GM12801 (cell line): ENCODE data around the gene HEG1.

Source experiments
- TF ChIP-seq, protein P1 (sequence below): IDR thresholded peaks from one replicate; pipeline ENCODE4 v1.5.1; 2011; ENCODE audit warnings: control low read depth; ENCODE audit not compliant: insufficient read length; ENCODE audit errors: extremely low read depth

HEG1 gene

DNA sequence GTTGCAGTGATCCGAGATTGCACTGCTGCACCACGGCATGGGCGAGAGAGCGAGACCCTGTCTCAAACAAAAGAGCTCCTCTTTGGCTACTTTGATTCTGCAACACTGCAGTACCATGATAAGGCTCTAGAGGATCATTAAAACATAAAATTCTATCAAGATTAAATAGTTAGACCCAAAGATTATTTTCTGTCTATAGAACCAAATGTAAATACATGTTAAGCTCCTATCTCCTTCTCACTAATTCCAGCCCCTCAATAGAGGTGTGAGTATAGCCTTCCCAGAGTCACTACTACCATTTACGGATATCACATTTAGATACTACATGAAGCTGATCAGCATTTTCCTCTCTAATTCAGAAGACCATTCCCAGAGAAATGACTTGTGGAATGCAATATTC, 116.9 kb downstream of the HEG1 start:
- TF ChIP-seq, protein P1, sequence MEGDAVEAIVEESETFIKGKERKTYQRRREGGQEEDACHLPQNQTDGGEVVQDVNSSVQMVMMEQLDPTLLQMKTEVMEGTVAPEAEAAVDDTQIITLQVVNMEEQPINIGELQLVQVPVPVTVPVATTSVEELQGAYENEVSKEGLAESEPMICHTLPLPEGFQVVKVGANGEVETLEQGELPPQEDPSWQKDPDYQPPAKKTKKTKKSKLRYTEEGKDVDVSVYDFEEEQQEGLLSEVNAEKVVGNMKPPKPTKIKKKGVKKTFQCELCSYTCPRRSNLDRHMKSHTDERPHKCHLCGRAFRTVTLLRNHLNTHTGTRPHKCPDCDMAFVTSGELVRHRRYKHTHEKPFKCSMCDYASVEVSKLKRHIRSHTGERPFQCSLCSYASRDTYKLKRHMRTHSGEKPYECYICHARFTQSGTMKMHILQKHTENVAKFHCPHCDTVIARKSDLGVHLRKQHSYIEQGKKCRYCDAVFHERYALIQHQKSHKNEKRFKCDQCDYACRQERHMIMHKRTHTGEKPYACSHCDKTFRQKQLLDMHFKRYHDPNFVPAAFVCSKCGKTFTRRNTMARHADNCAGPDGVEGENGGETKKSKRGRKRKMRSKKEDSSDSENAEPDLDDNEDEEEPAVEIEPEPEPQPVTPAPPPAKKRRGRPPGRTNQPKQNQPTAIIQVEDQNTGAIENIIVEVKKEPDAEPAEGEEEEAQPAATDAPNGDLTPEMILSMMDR = no peak

DNA sequence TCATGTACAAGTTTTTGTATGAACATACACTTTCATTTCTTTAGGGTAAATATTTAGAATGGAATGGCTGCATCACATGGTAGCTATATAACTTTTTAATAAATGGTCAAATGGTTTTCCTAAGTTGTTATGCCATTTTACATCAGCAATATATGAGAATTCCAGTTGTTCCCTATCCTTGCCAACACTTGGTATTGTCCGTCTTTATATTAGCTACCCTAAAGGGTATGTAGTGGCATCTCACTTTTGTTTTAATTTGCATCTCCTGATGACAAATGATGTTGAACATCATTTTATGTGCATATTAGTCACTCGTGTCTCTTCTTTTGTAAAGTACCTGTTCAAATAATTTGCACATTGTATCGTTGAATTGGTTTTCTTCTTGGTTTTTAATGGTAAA, 118.7 kb downstream of the HEG1 start:
- TF ChIP-seq, protein P1 = no peak

DNA sequence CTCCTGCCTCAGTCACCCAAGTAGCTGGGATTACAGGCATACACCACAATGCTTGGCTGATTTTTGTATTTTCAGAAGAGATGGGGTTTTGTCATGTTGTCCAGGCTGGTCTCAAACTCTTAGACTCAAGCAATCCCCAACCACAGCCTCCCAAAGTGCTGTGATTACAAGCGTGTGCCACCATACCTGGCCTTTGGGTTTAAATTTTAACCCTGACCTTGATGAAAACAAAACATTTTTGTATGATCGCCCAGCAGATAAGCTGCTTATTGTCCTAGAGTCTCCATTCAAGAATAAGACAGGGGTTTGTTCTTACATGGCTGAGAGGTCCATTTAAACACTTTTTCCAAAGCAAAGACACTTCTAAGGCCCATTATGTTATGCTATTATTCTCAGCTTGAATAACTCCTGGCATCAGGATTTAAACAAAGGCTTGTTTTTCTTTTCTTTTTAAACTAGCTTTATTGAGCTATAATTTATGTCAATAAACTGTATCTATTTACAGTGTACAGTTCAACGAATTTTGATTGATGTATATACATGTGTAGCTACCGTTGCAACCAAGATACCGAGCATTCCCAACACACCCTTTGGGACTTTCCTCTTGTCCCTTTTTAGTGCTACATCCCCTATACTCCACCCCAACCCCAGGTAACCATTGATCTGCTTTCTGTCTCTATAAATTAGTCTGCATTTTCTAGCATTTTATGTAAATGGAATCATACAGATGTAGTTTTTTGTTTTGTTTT, 119.8 kb downstream of the HEG1 start:
- TF ChIP-seq, protein P1 = no peak

DNA sequence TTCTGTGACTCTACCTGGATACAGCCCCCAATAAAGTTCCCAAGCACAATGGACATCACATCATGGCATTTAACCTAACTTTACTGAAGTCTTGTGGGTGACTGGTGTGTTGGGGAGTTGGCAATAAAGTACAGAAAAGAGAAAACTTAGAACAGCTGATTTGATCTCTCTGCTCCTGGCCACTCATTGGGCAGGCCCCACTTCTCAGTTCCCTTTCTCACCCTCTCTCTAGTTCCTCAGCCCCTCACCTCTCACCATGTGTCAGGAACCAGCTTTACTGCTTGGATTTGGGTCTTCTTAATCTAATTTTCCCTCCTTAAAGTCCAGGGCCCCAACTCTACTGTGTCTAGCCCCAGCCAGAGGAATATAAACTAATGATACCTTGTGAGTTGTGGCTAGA, 120.5 kb downstream of the HEG1 start:
- TF ChIP-seq, protein P1 = no peak

DNA sequence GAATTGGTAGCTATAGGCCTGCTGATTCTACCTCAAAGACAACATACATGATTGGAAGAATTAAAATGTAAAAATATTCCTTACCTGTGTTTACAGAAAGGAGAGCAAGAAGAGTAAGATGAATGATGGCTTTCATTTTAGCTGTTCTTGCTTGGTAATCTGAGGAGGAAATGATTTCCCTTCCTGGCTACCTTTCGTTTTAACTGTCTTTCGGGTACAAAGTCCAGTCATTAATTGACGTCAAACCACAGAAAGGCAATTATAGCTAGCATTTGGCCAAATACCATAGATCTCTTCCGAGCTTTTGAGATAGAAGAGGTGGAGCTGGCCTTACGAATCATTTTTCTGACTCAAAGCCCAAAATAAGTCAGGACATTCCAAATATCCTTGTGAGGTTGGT, 121.2 kb downstream of the HEG1 start, which contains the start of gene MUC13:
Gene MUC13 (minus strand): TSS at position 175 of the 400 bp plus-strand sequence. CDS start 39 bp downstream, at position 136.
- TF ChIP-seq, protein P1 = no peak

DNA sequence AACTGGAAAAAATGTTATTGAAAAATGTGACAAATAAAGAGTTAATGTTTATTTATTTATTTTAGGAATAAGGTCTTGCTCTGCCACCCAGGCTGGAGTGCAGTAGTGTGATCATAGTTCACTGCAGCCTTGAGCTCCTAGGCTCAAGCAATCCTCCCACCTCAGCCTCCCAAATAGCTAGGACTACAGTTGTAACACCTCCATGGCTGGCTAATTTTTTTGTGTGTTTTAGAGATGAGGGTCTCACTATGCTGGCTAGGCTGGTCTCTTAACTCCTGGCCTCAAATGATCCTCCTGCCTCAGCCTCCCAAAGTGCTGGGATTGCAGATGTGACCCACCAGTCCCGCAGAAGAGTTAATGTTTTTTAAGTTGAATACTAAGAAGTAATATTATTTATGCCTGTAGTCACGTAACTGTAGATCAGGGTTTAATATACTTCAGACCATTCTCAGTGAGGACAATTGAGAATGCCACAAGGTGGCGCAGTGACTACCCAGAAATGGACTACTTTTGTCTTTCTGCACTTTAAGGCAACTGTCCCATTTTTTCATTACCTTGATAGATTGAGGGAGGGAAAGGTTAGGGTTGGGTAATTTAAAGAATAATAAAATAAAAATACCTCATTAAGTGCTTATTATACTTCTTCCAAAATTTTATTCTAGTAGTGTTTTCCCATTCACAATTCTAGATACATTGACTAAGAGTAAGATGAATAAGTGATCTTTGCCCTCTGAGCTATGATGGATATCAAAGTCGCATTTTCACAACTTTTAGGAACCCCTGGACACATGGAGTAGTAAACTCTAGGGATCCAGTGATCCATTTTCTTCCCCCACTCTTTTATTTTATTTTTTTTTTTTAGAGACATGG, 127.2 kb downstream of the HEG1 start:
- TF ChIP-seq, protein P1 = no peak

DNA sequence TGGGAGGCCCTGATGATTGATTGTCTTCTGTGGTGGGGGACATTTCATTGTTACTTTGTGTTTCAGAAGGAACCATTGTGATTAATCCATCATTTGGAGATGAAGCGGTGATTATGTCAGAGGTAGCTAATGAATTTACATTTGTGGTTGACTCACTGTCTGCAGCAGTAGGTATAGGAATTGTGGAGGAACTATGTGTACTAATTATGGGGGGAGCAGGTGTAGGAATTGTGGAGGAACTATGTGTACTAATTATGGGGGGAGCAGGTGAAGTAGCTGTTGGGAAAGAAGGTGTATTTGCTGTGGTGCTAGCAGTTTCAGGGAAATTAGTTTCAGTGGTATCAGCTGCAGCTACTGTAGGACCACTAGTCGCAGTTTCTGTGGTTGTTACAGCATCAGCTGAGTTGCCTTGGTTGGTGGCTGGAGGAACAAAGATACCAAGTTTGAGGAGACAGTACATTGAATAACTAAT, 128.2 kb downstream of the HEG1 start:
- TF ChIP-seq, protein P1 = no peak
